GM18867 (cell line): ENCODE measurements around the gene ATP6V0E1.
"Not testable (repeated sequence)": the region's sequence is repeated elsewhere in the genome, so short reads cannot be mapped to it uniquely, and the experiment has no call there.

ENCODE experiments used
- ATAC-seq: cut with Tn5 transposase; IDR thresholded peaks from one replicate; pipeline ENCODE4 v1.9.1; 2021; ENCODE audit warnings: mild to moderate bottlenecking, moderate library complexity; ENCODE audit not compliant: unreplicated experiment

ATP6V0E1 gene

DNA sequence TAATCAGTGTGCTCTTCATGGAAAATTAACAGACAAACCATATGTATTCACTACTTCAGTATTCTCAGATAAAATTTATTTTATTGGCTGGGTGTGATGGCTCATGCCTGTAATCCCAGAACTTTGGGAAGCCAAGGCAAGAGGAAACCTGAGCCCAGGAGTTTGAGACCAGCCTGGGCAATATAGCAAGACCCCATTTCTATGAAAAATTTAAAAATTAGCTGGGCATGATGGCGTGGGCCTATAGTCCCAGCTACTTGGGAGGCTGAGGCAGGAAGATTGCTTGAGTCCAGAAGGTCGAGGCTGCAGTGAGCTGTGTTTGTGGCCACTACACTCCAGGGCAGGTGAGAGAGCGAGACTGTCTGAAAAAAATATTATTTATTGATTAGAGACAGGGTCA is 49.2 kb downstream of the ATP6V0E1 start:
- no peak for ATAC-seq

GRCh38 chr5:173033923-173034322 is 50.4 kb downstream of the ATP6V0E1 start:
- no peak for ATAC-seq

DNA sequence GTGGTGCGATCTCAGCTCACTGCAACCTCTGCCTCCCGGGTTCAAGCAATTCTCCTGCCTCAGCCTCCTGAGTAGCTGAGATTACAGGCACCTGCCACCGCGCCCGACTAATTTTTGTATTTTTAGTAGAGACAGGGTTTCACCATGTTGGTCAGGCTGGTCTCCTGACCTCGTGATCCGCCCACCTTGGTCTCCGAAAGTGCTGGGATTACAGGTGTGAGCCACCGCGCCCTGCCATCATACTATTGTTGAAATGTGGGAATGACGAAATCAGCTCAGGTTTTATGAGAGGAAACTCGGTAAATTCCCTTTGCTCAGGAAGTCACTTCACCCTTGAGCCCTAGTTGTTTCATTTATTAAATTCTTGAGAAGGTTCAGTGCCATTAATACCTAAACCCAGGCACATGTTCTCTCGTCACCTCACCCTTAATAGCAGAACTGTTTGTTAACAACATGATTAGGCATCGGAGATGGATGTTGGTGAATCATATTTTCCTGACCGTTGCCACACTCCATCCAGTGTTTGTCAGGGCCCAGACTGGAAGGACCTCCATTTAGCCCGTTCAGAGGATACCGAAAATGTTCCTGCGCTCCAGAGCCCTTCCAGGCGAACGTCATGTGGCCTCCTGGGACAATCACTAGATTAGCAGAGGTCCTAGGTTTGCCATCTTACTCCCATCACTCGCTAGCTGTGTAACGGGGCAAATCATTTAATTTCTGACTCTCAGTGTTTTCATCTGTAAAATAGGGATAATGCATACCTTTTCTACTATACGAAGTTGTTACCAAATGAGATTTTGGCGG is 52.5 kb downstream of the ATP6V0E1 start:
- ATAC-seq = peak; percentile 54

- no peak for ATAC-seq
These were observed 55.6 kb downstream of the ATP6V0E1 start for GRCh38 chr5:173039188-173039587.

DNA sequence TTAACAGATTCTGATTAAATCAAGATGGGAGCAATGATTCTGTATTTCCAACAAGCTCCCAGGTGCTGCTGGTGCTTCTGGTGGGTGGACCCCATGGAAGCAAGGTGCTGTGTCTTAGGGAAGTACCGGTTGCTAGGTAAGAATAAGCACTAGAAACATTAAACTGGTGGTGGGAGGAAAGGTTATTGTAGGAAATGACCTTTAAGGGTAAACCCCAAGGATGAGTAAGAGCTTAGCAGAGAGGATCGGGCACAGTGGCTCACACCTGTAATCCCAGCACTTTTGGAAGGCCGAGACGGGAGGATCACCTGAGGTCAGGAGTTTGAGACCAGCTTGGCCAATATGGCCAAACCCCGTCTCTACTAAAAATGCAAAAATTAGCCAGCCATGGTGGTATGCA is 56.4 kb downstream of the ATP6V0E1 start:
- no peak for ATAC-seq

GRCh38 chr5:173041881-173042762 is 58.6 kb downstream of the ATP6V0E1 start:
- ATAC-seq = no peak

GRCh38 chr5:173042763-173043107 is 59.2 kb downstream of the ATP6V0E1 start:
- ATAC-seq = no peak

GRCh38 chr5:173045474-173045873 is 61.9 kb downstream of the ATP6V0E1 start:
- ATAC-seq = no peak

- ATAC-seq = not testable (repeated sequence)
These were observed 63.7 kb downstream of the ATP6V0E1 start for GRCh38 chr5:173047096-173047837.

- no peak for ATAC-seq
These were observed 64.2 kb downstream of the ATP6V0E1 start for GRCh38 chr5:173047838-173048105.

- ATAC-seq = no peak
These were observed 67.2 kb downstream of the ATP6V0E1 start for GRCh38 chr5:173050791-173051190.

- no peak for ATAC-seq
These were observed 68.2 kb downstream of the ATP6V0E1 start for GRCh38 chr5:173051746-173052145.

GRCh38 chr5:173053041-173053440 is 69.5 kb downstream of the ATP6V0E1 start:
- ATAC-seq = no peak

DNA sequence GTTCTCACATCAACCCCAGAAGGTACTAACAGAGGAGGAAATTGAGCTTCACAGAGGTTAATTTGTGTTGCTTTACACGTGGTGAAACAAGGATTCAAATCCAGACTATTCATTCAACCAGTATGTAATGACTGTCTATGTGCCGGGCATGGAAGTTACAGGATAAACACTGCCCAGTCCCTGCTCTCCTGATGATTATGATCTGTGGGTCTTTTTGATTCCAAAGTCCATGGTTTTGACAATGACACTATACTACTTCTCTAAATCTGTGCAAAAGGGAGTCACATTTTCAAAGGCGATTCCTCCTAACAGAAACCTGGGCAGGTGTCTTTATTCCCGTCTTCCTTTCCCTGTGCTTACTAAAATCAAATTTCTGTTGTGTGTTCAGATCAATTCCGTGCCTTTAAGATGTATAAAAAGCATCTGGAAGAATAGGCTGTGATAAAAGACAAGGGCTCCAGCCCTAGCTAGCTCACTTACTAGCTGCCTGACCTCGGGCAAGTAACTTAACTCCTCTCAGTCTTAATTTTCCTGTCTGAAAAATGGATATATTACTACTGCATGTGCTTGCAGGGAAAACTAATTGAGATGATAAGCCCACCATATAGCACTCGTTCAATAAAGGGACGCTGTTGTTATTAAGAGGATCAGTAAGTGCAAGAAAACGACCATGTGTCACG is 71.6 kb downstream of the ATP6V0E1 start:
- ATAC-seq = no peak

DNA sequence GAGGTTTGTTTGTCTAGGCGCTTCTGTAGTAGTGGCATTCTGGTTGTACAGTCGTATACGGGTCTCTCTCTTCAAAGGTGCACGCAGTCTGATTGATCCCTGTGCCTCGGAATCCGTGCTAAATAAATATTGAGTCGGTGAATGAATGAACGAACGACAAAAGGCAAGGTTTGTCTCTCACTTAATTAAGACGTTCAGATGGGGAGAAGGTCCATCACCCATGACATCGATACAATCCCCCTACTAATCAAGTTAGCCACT is 72.1 kb downstream of the ATP6V0E1 start:
- ATAC-seq = peak; percentile 1

- ATAC-seq = peak; percentile 74
These were observed 72.6 kb downstream of the ATP6V0E1 start, which contains the start of gene CREBRF for GRCh38 chr5:173055983-173056782. TSS of gene CREBRF (plus strand) at chr5:173056352. CDS start at chr5:173080776, 24,424 bp downstream.

- peak; percentile 28 for ATAC-seq
These were observed 73.2 kb downstream of the ATP6V0E1 start for GRCh38 chr5:173056783-173057061.

DNA sequence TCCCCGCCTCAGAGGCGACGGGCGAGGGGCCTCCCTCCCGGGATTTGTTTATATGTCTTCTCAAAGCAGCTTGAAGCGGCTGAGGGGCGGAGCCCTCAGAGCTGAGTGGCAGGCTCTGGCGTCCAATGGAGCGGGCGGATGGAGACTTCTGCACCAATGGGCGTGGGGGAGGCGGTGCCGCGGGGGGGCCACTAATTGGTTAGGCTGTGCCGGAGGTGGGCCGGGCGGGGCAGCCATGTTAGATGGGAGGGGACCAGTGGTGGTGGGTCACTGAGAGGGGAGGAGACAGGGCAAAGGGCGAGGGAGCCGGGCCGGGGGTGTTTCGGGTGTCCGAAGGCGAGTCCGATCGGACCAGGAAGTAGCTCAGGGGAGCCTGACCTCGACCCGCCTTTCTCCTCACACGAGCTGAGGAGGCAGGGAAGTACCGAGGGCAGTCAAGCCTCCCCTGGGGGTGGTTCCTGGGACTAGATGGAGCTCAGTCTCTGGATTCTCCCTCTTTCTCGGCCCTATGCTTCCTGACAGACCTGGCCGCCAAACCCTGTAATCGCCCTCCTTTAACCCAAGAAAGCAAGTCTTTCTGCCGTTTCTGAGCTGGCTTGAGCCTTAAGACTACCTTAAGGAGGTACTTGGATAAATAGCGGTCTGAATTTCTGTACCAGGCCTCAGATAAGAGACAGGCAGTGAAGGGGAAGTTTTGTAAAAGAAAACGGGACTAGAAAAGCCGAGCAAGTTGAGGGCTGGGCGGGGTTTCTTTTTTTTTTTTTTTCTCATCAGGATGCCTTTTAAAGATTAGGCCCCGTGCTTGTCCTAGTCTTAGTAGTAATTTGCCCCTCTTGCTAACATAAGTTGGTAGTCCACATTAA is 73.7 kb downstream of the ATP6V0E1 start:
- ATAC-seq = peak; percentile 82

GRCh38 chr5:173062141-173062540 is 78.6 kb downstream of the ATP6V0E1 start:
- ATAC-seq = no peak

DNA sequence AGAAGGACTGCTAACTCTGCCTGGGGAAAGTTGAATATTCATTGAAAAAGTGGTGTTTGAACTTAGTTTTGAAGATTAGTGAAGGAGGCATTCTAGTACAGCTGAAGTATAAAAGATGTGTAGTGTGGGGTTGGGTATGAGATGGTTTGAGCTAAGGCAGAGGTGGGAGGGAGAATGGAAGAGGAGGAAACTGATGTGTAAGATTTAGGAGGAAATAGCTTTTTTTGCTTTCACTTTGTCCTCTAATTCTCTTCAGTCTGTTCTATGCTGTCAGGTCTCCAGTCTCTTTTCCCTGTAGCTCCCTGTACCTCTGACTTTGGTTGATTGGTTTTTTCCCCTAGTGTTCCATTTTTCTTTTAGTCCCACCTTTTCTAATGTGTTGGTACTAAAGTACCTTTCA is 81.6 kb downstream of the ATP6V0E1 start:
- no peak for ATAC-seq
